ENCODE measurements around the gene ASZ1.
"Not testable (repeated sequence)": the region's sequence is repeated elsewhere in the genome, so short reads cannot be mapped to it uniquely, and the experiment has no call there.

Gene ASZ1, protein sequence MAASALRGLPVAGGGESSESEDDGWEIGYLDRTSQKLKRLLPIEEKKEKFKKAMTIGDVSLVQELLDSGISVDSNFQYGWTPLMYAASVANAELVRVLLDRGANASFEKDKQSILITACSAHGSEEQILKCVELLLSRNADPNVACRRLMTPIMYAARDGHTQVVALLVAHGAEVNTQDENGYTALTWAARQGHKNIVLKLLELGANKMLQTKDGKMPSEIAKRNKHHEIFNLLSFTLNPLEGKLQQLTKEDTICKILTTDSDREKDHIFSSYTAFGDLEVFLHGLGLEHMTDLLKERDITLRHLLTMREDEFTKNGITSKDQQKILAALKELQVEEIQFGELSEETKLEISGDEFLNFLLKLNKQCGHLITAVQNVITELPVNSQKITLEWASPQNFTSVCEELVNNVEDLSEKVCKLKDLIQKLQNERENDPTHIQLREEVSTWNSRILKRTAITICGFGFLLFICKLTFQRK

GRCh38 chr7:117427258-117427701 is at the start of gene ASZ1:
TSS of gene ASZ1 (minus strand) at chr7:117427493. CDS start at chr7:117427460, 33 bp downstream.
- DNase-seq (ENCODE audit: low spot score): no peak

GRCh38 chr7:117476557-117477215 is 49.4 kb upstream of the ASZ1 start:
- no peak for DNase-seq (ENCODE audit: low spot score)

GRCh38 chr7:117472335-117472734 is 45.0 kb upstream of the ASZ1 start:
- DNase-seq (ENCODE audit: low spot score): no peak

GRCh38 chr7:117470777-117471176 is 43.5 kb upstream of the ASZ1 start:
- DNase-seq (ENCODE audit: low spot score): no peak

DNA sequence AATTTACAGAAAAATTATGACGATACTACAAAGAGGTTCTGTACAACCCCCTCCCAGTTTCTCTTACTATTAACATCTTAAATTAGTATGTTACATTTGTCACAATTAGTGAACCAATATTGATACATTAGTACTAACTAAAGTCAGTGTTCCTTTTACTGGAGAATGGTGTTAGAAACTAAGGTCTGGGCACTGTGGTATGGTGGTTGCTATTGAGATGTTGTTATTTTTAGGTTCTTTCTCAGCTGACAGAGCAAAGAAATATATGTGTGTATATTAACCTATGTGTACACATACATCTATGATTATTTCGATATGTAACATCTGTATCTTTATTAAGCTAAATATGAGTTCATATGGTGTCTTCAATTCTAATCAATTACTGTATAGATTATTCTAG is 40.9 kb upstream of the ASZ1 start:
- DNase-seq (ENCODE audit: low spot score): no peak

- not testable (repeated sequence) for DNase-seq (ENCODE audit: low spot score)
Observed at GRCh38 chr7:117460815-117461214, 33.5 kb upstream of the ASZ1 start.

DNA sequence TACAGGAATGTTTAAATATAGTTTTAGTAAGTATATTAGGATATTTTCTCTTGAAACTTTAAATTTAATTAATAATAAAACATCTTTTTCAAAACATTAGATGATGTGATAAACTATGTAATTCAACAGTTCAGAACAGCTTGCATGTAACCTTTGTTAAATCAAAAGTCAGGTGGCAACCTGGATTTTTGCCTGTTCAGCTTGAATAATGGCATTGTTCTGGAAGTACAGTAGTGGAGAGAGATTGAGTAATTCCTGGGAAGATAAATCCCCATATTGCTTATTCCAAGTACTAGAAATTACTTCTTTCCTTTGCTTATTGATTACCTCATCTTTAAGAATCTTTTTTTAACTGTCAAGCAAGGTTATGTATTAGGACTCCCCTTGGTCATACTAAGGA is 32.4 kb upstream of the ASZ1 start:
- DNase-seq (ENCODE audit: low spot score): no peak

- peak; percentile 45 for DNase-seq (ENCODE audit: low spot score)
Observed at GRCh38 chr7:117458977-117459583, 31.8 kb upstream of the ASZ1 start.

GRCh38 chr7:117448655-117449054 is 21.4 kb upstream of the ASZ1 start:
- DNase-seq (ENCODE audit: low spot score): no peak

GRCh38 chr7:117446220-117446815 is 19.0 kb upstream of the ASZ1 start:
- DNase-seq (ENCODE audit: low spot score): no peak

GRCh38 chr7:117445206-117445605 is 17.9 kb upstream of the ASZ1 start:
- DNase-seq (ENCODE audit: low spot score): no peak

DNA sequence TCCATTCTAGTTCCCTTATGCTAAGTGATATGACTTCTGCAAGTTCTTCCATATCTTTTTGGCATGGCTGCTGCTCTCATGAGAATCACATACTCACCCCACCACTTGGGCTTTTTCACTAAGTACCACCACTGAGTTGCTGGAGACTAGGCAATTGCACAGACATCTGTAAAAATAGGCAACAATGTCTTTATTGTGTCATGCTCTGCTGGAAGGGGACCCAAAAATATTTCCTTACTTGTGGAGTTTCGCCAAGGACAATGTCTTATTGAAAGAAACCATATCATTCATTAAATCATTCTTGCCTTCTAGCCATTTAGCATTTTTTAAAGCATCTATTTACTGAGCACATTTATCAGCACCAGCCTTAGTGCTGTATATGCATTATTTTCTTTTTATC is 17.4 kb upstream of the ASZ1 start:
- DNase-seq (ENCODE audit: low spot score): no peak

- no peak for DNase-seq (ENCODE audit: low spot score)
Observed at GRCh38 chr7:117435475-117436043, 8.3 kb upstream of the ASZ1 start.

GRCh38 chr7:117424090-117424829 is 3.0 kb downstream of the ASZ1 start:
- DNase-seq (ENCODE audit: low spot score): no peak

- not testable (repeated sequence) for DNase-seq (ENCODE audit: low spot score)
Observed at GRCh38 chr7:117414591-117414990, 12.7 kb downstream of the ASZ1 start.

DNA sequence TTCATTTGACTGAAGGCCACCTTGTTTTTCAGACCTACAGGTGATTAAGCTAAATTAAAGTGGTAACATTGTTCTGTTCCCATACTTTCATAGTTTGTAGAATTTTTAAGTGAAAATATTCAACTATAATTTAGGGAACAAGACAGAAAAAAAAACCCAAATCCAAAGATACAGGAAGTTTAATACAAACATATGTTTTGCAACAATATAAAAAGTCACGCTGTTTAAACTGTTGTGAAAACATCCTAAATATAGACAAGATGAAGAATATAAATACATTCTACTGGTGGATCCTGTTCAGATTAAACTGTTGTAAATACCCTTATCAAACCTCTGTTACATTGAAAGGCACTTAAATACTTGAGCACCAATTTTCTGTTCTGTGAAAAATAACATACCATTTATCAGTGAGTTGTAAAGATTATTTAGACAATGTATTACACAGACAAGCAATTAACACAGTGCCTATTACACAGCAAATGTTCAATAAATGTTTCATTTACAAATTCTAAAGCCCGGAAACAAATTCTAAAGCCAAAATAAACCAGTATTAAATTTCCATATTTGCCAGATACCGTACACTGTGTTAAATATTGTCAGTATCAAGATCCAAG is 14.2 kb downstream of the ASZ1 start:
- DNase-seq (ENCODE audit: low spot score): no peak

DNA sequence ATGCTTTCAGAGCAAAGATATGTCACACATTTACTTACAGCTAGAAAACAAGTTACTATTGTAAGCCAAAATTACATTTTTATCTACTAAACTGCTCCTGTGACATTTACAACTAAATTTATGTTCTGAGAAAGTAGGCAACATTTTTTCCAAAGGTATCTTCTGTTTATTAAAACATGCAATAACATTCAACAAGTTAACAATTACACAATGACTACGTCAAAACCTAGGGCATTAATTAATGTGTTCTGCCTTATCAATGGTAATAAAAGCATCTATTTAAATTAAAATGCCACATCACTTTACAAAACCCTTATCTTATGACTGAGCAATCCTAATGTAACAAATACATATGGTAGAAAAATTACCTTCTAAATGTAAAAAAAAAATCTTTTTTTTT is 14.9 kb downstream of the ASZ1 start:
- no peak for DNase-seq (ENCODE audit: low spot score)

- DNase-seq (ENCODE audit: low spot score): no peak
Observed at GRCh38 chr7:117411539-117411938, 15.8 kb downstream of the ASZ1 start.

DNA sequence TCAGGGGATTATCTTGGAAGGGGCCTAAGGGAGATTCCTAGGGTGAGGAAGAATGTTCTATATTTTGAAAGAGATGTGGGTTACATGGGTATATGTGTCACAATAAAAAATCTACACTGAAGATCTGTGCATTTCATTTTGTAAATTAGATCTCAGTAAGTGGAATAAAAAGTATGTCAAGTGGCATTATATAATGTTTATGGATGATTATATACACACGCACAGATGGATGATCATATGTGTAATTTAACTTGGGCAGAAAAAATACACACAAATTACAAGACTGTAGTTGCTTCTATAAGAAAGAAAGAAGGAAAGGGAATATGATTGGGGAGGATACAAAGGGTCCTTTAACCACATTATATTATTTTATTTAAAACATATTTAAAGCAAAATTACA is 18.5 kb downstream of the ASZ1 start:
- no peak for DNase-seq (ENCODE audit: low spot score)

DNA sequence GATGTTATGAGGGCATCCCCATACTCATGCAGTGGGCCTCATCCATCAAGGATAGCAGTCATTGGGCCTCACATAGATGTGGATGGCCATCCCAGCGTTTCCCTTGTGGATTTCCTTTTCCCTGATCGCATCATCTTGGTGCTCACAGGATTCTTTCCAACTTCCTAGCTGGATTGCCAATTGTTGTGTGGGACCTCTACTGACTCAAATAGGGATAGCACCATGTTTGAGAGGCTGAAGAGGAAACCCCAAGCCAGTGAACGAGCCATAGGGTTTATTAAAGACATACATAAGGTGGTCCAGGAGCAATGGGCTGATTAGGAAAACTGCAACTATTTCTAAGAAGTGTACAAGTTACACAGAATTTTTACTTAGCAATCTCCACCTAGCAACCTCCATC is 21.8 kb downstream of the ASZ1 start:
- no peak for DNase-seq (ENCODE audit: low spot score)

GRCh38 chr7:117403737-117404136 is 23.6 kb downstream of the ASZ1 start:
- DNase-seq (ENCODE audit: low spot score): no peak

Measured in GM03348 (cell line).